Neural cell (in vitro differentiated cells): ENCODE data around the gene TADA2B. TPM values are rescaled to one million over a fixed set of nuclear protein-coding genes. Genes with fewer than 3 reads are reported as not detected.

Source experiments
- H2AFZ ChIP-seq: fragments of 200-600, 300-800 bp; sonication (generic), shearing (Covaris generic); 2 replicates; pipeline ENCODE4 v1.6.0; 2014; ENCODE audit warnings: low read depth, mild to moderate bottlenecking, antibody characterized with exemption, low read length, moderate library complexity
- H3F3A ChIP-seq: fragments of 200-600 bp; shearing (Covaris generic); 2 replicates; pipeline ENCODE4 v1.6.1; 2016; ENCODE audit warnings: mild to moderate bottlenecking, moderate library complexity, mixed read lengths, antibody characterized with exemption, low read length; ENCODE audit not compliant: insufficient read depth, poor library complexity, severe bottlenecking
- H3K27ac ChIP-seq: fragments of 200-600, 300-800 bp; sonication (generic), shearing (Covaris generic); 2 replicates; pipeline ENCODE4 v1.5.1; 2014; ENCODE audit warnings: mild to moderate bottlenecking, low read length, moderate library complexity
- H3K27me3 ChIP-seq: fragments of 300-800, 200-600 bp; sonication (generic), shearing (Covaris generic); 2 replicates; pipeline ENCODE4 v1.6.0; 2014; ENCODE audit warnings: mild to moderate bottlenecking, low read depth, low read length, moderate library complexity; ENCODE audit not compliant: insufficient read depth
- H3K36me3 ChIP-seq: fragments of 300-800, 200-600 bp; sonication (generic), shearing (Covaris generic); 2 replicates; pipeline ENCODE4 v1.5.1; 2014; ENCODE audit warnings: mild to moderate bottlenecking, antibody characterized with exemption, low read length, moderate library complexity; ENCODE audit not compliant: insufficient read depth
- H3K4me2 ChIP-seq: fragments of 300-800, 200-600 bp; sonication (generic), shearing (Covaris generic); 2 replicates; pipeline ENCODE4 v1.6.0; 2014; ENCODE audit warnings: mild to moderate bottlenecking, low read length
- H3K4me3 ChIP-seq: fragments of 300-800, 200-600 bp; sonication (generic), shearing (Covaris generic); 2 replicates; pipeline ENCODE4 v1.5.1; 2014; ENCODE audit warnings: mild to moderate bottlenecking, low read length, moderate library complexity
- H3K79me2 ChIP-seq: fragments of 200-600 bp; shearing (Covaris generic); replicated peaks from 2 replicates; pipeline ENCODE4 v1.6.0; 2014; ENCODE audit warnings: mild to moderate bottlenecking, low read length, moderate library complexity; ENCODE audit not compliant: insufficient read depth
- H3K9ac ChIP-seq: fragments of 300-800, 200-600 bp; sonication (generic), shearing (Covaris generic); 2 replicates; pipeline ENCODE4 v1.6.1; 2016; ENCODE audit warnings: mild to moderate bottlenecking, low read length, mixed read lengths
- H3K9me2 ChIP-seq: fragments of 200-600 bp; shearing (Covaris generic); 2 replicates; pipeline ENCODE4 v1.6.1; 2016; ENCODE audit warnings: mild to moderate bottlenecking, low read length, mixed read lengths; ENCODE audit not compliant: insufficient read depth
- H3K9me3 ChIP-seq: fragments of 200-600, 300-800 bp; sonication (generic), shearing (Covaris generic); 2 replicates; pipeline ENCODE4 v1.6.1; 2016; ENCODE audit warnings: mild to moderate bottlenecking, mixed run types, low read length, moderate library complexity, mixed read lengths
- H4K20me1 ChIP-seq: fragments of 200-600 bp; shearing (Covaris generic); 2 replicates; pipeline ENCODE4 v1.6.1; 2016; ENCODE audit warnings: mild to moderate bottlenecking, mixed run types; ENCODE audit not compliant: insufficient read depth
- EP300 ChIP-seq: fragments of 450-650 bp; conservative IDR thresholded peaks from 2 replicates; pipeline ENCODE4 v1.6.1; 2014; ENCODE audit warnings: antibody characterized with exemption, mild to moderate bottlenecking, moderate library complexity; ENCODE audit not compliant: poor library complexity, severe bottlenecking
- EZH2 ChIP-seq: fragments of 200-600, 300-800 bp; shearing (Covaris generic), sonication (generic); IDR thresholded peaks from 2 replicates; pipeline ENCODE4 v1.6.1; 2014; ENCODE audit warnings: antibody characterized with exemption, low read length, borderline replicate concordance, mild to moderate bottlenecking; ENCODE audit not compliant: insufficient read depth, poor library complexity, severe bottlenecking
- MXI1 ChIP-seq: fragments of 450-650 bp; conservative IDR thresholded peaks from 2 replicates; pipeline ENCODE4 v1.6.1; 2014; ENCODE audit warnings: antibody characterized with exemption, mild to moderate bottlenecking; ENCODE audit not compliant: poor library complexity, severe bottlenecking
- POLR2AphosphoS5 ChIP-seq: IDR thresholded peaks from 2 replicates; pipeline ENCODE4 v1.6.1; 2012
- RAD21 ChIP-seq: fragments of 450-650 bp; conservative IDR thresholded peaks from 2 replicates; pipeline ENCODE4 v1.6.1; 2014; ENCODE audit warnings: antibody characterized with exemption, mild to moderate bottlenecking, moderate library complexity
- SMC3 ChIP-seq: fragments of 450-650 bp; conservative IDR thresholded peaks from 2 replicates; pipeline ENCODE4 v1.6.1; 2014; ENCODE audit warnings: antibody characterized with exemption, mild to moderate bottlenecking, moderate library complexity; ENCODE audit not compliant: poor library complexity
- TAF1 ChIP-seq: IDR thresholded peaks from 2 replicates; pipeline ENCODE4 v1.6.1; 2012; ENCODE audit warnings: low read depth
- polyA plus RNA-seq: library from polyadenylated mRNA; depleted of rRNA; stranded (reverse); fragments of >200 nt; gene quantifications from 2 replicates; pipeline ENCODE4 v1.2.3, GENCODE V29; 2014
- TF ChIP-seq, protein P1 (sequence below): IDR thresholded peaks from 2 replicates; pipeline ENCODE4 v1.6.1; 2012; ENCODE audit warnings: borderline replicate concordance
- TF ChIP-seq, protein P2 (sequence below): fragments of 450-650 bp; IDR thresholded peaks from 2 replicates; pipeline ENCODE4 v1.5.1; 2014; ENCODE audit warnings: antibody characterized with exemption, mild to moderate bottlenecking, moderate library complexity; ENCODE audit not compliant: poor library complexity, severe bottlenecking

Gene TADA2B
- polyA plus RNA-seq, 1 donor from 2014 or later: 13.9 TPM

DNA sequence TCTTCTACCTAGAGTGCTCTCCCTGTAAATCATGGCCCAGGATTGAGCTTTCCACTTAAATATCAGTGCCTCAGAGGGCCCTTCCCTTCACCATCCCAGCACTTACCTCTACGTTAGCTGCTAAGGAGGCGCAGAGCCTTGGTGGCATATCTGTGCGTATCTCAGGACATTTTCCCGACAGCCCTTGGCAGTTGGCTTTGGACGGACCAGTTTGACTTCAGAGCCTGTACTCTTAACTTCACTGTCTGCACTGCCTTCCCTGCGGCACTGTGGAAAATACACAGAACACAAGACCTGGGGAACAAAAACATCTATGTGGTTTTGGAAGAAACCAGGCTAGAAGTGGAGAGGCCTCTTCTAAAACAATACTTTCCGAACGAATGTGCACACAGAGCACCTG, 2.4 kb downstream of the TADA2B start:
- no peak overlapping the region for H2AFZ ChIP-seq
- no peak overlapping the region for H3K27ac ChIP-seq
- no peaks in the 10 kb centered on the region for H3K27me3 ChIP-seq
- TF ChIP-seq EP300: no peak
- TF ChIP-seq, protein P1, sequence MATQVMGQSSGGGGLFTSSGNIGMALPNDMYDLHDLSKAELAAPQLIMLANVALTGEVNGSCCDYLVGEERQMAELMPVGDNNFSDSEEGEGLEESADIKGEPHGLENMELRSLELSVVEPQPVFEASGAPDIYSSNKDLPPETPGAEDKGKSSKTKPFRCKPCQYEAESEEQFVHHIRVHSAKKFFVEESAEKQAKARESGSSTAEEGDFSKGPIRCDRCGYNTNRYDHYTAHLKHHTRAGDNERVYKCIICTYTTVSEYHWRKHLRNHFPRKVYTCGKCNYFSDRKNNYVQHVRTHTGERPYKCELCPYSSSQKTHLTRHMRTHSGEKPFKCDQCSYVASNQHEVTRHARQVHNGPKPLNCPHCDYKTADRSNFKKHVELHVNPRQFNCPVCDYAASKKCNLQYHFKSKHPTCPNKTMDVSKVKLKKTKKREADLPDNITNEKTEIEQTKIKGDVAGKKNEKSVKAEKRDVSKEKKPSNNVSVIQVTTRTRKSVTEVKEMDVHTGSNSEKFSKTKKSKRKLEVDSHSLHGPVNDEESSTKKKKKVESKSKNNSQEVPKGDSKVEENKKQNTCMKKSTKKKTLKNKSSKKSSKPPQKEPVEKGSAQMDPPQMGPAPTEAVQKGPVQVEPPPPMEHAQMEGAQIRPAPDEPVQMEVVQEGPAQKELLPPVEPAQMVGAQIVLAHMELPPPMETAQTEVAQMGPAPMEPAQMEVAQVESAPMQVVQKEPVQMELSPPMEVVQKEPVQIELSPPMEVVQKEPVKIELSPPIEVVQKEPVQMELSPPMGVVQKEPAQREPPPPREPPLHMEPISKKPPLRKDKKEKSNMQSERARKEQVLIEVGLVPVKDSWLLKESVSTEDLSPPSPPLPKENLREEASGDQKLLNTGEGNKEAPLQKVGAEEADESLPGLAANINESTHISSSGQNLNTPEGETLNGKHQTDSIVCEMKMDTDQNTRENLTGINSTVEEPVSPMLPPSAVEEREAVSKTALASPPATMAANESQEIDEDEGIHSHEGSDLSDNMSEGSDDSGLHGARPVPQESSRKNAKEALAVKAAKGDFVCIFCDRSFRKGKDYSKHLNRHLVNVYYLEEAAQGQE: no peak
- no peak for TF ChIP-seq MXI1
- no peak for TF ChIP-seq TAF1
- no peak for TF ChIP-seq SMC3
- no peak for TF ChIP-seq POLR2AphosphoS5
- TF ChIP-seq, protein P2, sequence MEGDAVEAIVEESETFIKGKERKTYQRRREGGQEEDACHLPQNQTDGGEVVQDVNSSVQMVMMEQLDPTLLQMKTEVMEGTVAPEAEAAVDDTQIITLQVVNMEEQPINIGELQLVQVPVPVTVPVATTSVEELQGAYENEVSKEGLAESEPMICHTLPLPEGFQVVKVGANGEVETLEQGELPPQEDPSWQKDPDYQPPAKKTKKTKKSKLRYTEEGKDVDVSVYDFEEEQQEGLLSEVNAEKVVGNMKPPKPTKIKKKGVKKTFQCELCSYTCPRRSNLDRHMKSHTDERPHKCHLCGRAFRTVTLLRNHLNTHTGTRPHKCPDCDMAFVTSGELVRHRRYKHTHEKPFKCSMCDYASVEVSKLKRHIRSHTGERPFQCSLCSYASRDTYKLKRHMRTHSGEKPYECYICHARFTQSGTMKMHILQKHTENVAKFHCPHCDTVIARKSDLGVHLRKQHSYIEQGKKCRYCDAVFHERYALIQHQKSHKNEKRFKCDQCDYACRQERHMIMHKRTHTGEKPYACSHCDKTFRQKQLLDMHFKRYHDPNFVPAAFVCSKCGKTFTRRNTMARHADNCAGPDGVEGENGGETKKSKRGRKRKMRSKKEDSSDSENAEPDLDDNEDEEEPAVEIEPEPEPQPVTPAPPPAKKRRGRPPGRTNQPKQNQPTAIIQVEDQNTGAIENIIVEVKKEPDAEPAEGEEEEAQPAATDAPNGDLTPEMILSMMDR: no peak
- no peak for TF ChIP-seq RAD21
- TF ChIP-seq EZH2: no peak
- H3K4me3 ChIP-seq: peak overlapping the region; percentile 100
- H3F3A ChIP-seq: no peaks in the 10 kb centered on the region
- H3K9me3 ChIP-seq: no peaks in the 10 kb centered on the region
- no peaks in the 10 kb centered on the region for H3K9me2 ChIP-seq
- no peaks in the 10 kb centered on the region for H3K36me3 ChIP-seq
- H3K9ac ChIP-seq: no peak overlapping the region
- peak overlapping the region; percentile 81 for H3K4me2 ChIP-seq
- H3K79me2 ChIP-seq: peaks cover 43% of the 10 kb centered on the region
- peaks cover 10% of the 10 kb centered on the region for H4K20me1 ChIP-seq

DNA sequence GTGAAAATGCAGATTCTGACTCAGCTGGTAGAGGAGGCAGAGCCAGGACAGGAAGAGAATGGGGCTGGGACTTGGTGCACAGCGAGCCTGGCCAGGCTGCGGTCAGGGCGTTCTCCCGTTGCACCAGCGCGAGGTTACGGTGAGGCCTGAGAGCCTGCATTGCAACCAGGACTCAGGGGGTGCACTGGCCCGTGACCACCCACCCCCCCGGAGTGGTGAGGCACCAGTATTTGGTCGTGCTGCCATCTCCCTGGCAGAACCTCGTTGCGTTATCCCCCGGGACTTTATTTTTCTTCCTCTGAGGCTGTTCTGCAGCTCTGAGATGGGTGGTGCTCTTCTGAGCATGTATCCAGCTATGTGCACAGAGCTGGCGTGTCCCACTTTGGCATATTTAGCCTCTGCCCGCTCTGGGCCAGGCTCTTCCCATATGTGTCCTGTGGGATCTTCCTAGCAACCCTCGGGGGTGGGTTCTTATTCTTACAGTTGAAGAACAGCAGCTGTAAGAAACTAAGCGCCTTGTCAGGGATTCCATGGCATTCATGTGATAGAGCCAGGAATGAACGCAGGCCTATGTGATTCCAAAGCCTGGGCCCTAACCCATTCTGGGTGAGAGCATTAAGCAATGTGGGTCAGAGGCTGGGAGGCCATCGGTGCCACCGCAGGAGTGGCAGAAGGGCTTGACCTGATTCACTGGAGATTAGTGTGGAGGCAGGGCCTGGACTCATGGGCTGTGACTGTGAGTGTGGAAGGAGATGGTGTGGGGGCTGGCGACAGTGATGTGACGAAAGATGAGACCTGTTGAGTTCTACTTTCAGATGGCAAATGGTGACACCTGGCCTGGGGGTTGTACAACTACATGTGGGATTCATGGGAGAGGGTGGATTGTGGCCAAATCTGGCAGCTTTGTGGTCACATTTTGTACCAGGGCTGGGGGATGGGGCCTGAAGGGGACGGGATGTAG, 3.1 kb downstream of the TADA2B start:
- H3K27ac ChIP-seq: no peak overlapping the region
- H3K9ac ChIP-seq: no peak overlapping the region
- peaks cover 43% of the 10 kb centered on the region for H3K79me2 ChIP-seq
- H3K36me3 ChIP-seq: no peaks in the 10 kb centered on the region
- H3K4me2 ChIP-seq: no peak overlapping the region
- no peaks in the 10 kb centered on the region for H3K27me3 ChIP-seq
- no peaks in the 10 kb centered on the region for H3K9me3 ChIP-seq
- H3K9me2 ChIP-seq: no peaks in the 10 kb centered on the region
- no peak overlapping the region for H2AFZ ChIP-seq
- no peaks in the 10 kb centered on the region for H3F3A ChIP-seq
- TF ChIP-seq, protein P1: no peak
- TF ChIP-seq SMC3 (no peak), TAF1 (no peak), EP300 (no peak), RAD21 (no peak), MXI1 (no peak), POLR2AphosphoS5 (no peak), EZH2 (no peak)
- TF ChIP-seq, protein P2: no peak
- peaks cover 10% of the 10 kb centered on the region for H4K20me1 ChIP-seq
- H3K4me3 ChIP-seq: peak overlapping the region; percentile 100
